ELF-1 (cell line): ENCODE measurements around the gene THADA.
"Not testable (repeated sequence)": the region's sequence is repeated elsewhere in the genome, so short reads cannot be mapped to it uniquely, and the experiment has no call there.

ENCODE experiments used
- DNase-seq: peaks from one replicate; pipeline ENCODE4 v3.0.0-alpha.2; 2016; ENCODE audit warnings: low read depth, low spot score

The THADA gene

DNA sequence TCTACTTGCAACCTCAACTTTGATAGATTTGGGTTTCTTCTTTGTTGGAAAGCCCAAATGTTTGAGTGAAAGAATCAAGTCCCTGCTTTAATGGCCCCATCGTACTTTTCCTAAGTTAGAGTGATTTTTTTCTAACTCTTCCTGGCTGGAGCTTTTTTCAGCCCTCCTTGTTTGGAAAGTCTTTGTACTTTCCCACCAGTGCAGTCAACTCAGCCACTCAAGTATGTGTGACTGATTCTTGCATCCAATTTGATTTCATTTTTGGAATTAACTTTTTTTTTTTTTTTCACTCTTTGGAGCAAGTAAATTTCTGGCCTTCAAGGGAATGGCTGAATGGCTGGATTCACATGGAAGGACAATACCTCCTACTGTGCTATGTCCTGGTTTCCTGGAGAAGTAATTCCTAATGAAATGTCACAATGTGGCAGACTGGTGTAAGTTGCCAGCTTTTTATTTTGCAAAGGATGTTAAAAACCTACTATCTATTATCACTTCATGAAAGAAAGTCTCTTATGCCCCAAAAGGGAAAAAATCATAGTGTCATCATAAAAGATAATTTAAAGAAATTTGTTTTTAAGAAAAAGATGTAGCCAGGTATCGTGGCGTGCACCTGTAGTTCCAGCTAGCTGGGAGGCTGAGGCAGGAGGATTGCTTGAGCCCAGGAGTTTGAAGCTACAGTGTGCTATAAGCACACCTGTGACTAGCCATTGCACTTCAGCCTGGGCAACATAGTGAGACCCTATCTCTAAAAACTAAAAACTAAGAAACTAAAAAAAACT lies 293.5 kb downstream of the THADA start:
- no peak for DNase-seq

DNA sequence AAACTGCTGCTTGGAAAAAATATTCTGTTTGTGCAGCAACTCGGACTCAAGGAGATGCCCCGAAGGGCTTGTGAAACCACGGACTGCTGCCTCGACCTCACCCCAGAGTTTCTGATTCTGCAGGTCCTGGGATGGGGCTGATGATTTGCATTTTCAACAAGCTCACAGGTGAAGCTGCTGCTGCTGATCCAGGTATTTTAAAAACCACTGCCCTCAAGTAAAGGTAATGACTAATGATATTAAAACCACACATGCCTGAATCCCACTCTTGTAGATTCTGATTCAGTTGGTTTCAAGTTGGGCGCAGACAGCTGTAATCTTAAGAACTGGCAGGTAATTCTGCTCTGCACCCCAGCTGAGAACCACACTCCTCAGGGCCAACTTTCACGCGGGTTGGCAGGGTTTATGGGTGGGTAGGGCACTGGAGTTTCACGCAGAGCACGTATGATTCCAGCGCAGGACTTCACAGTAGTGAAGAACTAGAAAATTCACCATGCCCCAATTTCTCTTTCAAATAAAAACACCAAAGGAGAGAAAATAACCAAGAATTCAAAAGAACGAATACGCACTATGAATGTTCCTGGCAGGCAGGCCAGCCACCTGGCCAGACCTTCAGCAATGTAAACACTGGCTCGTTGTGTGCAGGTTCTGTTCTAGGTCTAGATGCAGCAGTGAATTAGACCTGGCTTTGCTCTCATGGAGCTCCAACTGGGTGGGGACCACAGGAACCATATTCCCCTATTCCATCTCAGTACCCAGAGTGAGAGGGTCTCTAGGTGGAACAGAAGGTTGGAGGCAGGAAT lies 294.9 kb downstream of the THADA start:
- no peak for DNase-seq

DNA sequence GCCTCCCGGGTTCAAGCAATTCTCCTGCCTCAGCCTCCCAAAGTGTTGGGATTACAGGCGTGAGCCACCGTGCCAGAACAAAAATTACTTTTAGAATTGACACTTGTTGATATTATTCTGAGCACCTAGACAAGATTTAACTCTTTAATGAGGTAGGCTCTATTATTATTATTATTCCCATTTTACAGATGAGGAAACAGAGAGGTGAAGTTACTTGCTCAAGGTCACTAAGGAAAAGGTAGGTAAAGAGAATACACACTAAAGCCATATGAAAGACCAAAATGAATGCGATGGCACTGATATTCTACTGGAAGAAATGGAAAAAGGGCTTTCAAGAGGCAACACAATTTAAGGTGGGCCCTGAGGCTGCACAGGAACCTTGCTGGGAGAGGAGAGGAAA lies 295.6 kb downstream of the THADA start:
- no peak for DNase-seq

DNA sequence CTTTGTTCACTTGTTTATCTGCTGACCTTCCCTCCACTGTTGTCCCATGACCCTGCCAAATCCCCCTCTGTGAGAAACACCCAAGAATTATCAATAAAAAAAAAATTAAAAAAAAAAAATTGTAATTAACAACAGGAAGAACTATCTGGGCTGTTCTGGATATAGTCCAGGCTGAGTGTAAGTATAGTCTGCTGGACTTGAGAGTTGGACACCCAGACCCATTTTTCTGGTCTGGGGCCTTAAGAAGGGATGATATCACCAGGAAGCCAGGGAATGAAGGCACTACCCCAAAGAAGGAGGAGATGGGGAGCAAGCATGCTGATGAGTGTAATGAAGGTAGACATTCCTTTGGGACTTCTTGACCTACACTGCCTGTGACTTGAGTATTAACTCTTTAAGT lies 297.3 kb downstream of the THADA start:
- DNase-seq, result no peak

DNA sequence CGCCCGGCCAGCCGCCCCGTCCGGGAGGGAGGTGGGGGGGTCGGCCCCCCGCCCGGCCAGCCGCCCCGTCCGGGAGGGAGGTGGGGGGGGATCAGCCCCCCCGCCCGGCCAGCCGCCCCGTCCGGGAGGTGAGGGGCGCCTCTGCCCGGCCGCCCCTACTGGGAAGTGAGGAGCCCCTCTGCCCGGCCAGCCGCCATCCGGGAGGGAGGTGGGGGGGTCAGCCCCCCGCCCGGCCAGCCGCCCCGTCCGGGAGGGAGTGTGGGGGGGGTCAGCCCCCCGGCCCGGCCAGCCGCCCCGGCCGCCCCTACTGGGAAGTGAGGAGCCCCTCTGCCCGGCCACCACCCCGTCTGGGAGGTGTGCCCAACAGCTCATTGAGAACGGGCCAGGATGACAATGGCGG lies 298.1 kb downstream of the THADA start:
- not testable (repeated sequence) for DNase-seq

DNA sequence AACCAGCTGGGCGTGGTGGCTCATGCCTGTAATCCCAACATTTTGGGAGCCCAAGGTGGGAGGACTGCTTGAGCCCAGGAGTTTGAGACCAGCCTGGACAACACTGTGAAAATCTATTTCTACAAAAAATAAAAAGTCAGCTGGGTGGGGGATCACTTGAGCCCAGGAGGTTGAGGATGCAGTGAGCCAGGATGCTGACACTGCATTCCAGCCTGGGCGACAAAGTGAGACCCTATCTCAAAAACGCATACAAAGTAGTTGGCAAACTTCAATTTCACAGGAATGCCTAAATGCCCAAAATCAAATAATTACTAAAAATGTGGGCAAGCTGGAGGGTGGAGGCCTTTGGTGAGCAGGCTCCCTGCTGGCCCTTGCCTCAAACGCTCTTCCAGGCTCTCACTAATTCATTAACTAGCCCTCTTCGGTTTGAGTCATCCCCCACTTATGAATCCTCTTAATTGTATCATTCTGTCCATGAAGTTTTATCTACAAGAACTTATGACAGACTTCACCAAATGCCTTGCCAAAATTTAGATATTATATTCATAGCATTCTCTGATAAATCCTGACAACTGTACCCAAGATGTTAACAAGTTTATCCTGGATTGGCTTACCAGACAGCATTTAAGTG lies 300.8 kb downstream of the THADA start:
- DNase-seq, result no peak

DNA sequence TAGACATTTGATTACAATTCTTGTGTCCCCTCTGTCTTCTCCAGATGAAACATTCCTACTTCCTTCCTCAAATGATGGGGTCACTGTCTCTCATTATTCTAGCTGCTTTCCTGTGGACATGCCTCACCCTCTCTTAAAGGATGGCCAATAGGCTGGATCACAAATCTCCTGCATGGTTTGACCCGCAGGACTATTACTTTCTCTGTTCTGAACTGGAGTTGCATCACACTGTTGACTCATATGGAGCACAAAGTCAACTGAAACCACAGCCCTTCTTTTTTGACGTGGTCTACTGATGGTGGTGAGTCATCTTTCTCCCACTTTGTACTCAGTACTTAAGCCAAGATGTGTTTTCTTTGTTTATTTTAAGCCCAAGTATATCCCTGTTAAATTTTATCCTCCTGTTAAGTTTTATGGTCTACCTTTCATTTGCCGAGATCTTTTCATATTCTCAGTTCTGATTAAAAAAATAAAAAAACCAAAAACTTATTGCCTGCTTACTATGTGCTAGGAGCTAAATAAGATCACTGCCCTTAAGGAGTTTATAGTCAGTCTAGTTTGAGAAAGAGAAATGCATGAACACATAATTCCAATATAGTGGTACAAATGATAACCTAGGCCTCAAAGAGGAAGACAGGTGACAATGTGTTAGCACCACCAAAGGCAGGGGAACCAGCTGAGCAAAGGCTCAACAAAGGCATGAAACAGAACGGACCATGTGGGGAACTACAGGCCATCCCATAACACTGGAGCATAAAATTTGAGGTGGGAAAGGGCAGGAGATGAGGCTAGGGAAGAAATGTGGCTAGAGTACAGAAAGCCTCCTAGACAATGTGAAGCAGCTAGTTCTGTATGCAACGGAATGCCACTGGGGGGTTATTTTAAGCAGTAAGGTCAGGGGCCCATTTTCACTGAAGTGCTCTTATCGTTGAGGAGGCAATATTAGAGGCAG lies 301.8 kb downstream of the THADA start:
- peak; percentile 26 for DNase-seq

DNA sequence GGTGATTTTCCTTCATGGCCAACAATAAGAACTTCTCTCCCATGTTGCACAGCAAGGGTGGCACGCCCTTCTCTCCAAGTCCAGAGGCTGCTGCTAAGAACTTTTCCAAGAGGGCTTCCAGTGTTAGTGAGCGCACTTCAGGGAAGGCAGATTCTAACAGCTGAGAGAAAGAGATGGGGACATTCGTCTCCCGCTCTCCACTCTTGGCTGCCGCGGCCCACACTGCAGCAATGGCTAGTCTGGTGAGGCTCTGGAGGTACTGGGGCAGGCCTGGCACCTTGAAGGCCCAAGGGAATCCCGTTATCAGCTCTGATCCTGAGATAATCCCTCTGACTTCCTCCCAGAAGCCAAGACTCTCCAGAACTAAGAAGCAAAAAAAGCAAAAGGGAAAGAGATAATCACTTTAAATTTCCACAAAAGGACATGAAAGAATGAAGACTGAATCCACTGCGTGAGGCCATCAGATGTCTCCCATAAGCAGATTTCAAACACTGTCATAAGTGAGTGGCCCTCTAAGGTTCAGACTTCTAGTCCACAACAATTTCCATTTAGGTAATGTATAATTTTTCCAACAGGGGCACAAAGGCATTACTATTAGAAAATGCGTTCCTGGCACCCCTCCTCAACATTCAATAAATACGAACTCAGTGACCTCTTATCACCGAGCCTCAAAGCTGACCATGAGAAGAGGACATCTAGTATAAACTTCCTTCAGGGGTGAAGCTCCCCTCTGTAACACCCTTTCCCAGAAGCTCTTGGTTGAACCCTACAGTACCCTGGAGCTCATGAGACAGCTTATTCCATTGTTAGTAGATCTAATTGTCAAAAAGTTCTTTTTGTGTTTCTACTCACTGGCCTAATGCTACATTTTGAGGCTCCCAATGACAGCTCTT lies 302.7 kb downstream of the THADA start:
- DNase-seq, result peak; percentile 30

DNA sequence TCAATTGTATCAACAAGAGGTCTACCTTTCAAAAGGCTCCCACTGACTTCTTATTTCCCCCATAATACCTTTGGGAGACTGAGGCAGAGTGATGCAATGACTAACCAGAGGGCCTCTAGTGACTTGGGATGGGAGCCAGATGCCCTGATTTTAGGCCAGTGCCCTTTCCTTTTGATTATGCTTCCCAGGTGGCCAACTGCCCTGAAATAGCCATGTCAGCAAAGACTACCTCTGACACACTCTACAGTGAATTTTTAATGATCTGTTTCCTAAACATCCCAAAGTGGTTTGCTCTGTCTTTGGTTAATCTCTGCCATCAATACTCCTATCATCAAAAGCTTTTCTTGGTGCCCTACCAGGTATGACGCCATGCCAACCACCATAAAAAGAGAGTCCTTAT lies 303.5 kb downstream of the THADA start:
- DNase-seq, result no peak

DNA sequence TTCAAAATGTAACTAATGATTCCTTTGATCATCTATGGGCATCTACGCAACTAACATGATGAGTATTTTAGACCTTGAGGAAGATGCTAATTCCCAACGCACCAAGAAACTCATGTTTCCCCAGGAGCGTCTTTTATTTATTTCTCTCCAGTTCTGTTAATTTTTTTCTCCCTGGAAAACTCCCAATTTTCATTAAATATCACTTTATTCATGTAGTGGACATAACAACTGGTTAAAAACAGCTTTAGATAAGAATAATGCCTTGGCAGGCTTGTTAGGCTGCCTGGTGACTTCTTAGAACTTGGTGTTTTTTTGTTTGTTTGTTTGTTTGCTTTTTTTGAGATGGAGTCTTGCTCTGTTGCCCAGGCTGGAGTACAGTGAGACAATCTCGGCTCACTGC lies 306.5 kb downstream of the THADA start:
- DNase-seq, result no peak

DNA sequence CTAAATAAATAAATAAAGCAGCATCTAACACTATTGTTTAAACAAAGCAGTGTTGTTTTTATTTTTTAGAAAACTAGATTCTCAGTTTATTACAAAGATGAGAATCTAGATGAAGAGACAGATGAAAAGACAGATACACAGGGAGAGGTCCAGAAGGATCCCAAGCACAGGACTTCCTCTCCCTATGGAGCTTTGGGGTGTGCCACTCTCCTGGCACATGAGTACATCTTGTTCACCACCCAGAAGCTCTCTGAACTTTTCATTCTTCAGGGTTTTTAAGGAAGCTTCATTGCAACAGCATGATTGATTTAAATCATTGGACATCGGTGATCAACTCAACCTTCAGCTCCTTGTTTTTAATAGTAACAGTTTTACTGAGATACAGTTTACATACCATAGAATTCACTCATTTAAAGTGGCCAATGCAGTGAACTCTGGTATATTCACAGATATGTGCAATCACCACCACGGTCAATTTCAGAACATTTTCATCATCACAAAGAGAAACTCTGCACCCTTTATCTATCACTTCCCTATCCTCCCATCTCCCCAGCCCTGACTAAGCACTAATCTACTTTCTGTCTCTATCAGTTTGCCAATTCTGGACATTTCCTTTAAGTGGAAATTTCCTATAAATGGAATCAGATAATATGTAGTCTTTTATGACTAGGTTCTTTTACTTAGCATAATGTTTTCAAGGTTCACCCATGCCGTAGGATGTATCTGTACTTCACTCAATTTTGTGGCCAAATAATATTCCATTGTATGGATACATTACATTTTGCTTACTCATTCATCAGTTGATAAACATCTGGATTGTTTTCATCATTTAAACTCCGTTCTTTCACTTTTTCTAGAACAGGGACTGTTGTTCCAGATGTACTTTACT lies 307.2 kb downstream of the THADA start:
- no peak for DNase-seq

DNA sequence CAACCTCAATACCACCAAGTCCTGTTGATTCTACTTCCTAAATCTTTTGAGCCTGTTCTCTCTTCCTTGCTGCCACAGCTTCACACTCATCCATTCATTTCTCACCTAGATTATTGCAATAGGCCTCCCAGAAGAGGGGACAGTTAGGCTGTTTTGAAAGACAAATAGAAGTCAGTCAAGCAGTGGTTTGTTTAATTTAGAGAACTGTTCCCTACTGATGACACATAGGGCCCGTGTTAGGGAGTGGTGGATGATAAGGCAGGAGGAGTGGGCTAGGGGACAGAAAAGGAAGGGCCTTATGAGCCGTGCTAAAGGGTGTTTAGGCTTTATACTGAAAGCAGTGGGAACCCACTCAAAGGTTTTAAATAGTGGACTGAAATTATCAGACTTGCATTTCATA lies 309.9 kb downstream of the THADA start:
- no peak for DNase-seq

DNA sequence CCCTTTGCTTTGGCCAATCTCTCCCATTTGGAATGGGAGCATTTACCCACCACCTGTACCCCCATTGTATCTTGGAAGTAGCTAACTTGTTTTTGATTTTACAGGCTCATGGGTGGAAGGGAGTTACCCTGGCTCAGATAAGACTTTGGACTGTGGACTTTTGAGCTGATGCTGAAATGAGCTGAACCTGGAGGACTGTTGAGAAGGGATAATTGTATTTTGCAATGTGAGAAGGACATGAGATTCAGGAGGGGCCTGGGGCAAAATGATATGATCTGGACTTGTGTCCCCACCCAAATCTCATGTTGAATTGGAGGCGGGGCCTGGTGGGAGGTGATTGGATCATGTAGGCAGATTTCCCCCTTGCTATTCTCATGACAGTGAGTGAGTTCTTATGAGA lies 310.9 kb downstream of the THADA start:
- DNase-seq, result no peak

DNA sequence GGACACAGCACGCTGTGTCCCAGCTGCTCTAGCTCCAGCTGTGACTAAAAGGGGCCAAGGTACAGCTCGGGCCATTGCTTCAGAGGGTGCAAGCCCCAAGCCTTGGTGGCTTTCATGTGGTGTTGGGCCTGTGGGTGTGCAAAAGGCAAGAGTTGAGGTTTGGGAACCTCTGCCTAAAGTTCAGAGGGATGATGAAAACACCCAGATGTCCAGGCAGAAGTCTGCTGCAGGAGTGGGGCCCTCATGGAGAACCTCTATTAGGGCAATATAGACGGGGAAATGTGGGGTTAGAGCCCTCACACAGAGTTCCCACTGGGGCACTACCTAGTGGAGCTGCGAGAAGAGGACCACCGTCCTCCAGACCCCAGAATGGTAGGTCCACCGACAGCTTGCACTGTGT lies 311.5 kb downstream of the THADA start:
- not testable (repeated sequence) for DNase-seq

DNA sequence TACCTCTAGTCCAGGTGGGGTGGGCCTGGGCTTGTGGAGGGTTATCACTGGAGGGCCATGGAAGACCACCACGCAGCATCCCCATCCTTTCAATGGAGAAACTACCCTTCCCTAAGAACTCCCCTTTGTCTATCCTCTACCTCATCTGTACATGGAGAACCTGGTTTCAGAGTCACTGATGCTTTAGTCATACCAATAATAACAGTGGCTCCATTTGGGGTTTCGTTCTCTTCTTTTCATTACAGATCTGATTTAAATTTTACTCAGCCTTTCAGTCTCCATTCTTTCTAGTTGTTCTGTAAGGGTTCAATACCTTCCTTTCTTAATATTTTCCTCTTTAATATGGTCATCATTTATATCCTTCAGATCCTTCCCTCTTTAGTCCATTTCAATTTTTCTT lies 314.8 kb downstream of the THADA start:
- DNase-seq, result no peak

DNA sequence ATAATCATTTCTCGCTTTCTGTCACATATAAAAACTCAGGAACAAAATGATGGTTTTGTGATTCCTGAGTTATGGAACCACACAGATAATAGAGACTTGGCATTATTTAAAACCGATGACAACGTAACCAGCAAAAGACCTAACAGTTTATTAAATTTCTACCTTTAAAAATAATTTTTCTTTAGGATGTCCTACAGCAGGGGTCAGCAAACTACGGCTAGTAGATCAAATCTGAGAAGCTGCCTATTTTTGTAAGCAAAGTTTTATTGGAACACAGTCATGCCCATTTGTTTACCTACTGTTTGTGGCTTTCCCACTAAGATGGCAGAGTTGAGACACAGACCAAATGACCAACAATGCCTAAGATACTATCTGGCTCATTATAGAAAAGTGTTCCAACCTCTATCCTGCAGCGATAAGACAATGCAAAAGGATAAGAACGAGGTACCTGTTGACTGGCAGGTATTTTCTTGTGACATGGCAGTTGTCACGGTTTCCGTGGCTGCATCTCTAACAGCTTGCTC lies 316.5 kb downstream of the THADA start:
- no peak for DNase-seq

DNA sequence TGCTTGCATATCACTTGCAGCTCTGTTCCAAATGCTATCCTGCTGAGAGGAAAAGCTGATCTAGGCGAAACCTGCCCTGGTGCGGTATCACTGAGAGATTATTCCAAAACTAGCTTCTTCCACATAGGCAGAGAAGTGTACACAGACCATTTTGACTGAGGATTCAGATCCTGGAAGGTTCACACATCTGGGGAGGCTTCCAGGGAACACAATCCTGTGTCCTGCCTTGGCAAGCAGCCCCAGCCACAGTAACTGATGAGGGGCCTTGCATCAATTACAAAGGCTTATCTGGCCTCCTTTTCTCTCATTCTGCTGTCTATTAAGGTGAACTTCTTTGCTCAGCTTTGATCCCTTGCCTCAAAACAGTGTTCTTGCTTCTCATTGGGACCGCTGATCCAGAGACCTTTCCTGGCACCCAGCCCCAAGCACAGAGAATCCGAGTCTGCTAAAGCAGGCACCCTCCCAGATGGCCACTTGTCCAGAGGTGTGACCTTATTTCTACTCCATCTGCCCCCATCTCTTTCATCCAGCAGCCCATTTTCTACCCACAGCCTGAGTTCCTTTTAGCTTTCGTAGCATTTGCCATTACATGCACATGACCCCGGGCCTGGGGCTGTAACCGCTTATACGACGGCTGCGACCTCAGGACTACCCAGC lies 317.1 kb downstream of the THADA start:
- no peak for DNase-seq

DNA sequence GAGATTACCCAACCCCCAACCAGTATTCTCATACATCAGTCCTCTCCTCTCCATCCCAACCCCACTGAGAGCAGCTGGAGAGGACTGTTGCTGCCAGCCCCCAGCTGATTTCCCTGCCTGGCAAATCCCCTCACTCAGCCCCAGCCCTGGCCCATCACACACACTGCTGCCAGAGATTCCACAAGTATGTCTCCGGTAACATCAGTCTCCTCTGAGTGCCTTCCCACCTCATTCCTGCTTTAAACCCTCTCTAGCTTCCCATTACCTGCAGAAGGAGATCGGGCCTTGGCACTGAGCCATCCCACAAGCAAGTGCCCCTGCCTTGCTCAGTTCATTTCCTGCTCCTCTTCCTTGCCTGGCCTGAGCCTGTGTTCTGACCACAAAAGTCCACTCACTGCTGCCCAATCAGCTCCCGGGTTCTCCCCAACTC lies 318.9 kb downstream of the THADA start:
- DNase-seq, result no peak
